NCI-H2196 (cell line): Measurements from ENCODE around the gene RRAGB.
"Not testable (repeated sequence)": the region's sequence is repeated elsewhere in the genome, so short reads cannot be mapped to it uniquely, and the experiment has no call there.

ENCODE experiments used
- DNase-seq: peaks from one replicate; lab custom pipeline; 2025; ENCODE audit not compliant: unreplicated experiment; lab: John Stamatoyannopoulos, UW

The RRAGB gene

DNA sequence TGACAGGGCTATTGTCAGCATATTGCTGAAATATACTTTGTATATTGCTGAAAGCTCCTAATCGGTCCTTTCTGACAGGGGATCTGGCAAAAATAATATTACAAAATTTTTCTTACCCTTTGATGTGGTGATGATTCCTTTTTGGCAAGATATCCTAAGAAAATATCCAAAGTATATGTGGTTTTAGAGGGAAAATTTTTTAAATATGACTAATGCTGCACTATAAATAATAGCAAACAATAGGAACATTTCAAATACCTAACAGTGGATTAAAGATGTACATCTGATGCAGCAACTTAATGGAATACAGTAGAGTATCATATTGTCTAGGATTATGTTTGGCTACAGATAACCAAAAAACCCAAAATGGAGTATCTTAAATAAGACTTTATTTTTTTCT, 49.6 kb downstream of the RRAGB start:
- no peak for DNase-seq

DNA sequence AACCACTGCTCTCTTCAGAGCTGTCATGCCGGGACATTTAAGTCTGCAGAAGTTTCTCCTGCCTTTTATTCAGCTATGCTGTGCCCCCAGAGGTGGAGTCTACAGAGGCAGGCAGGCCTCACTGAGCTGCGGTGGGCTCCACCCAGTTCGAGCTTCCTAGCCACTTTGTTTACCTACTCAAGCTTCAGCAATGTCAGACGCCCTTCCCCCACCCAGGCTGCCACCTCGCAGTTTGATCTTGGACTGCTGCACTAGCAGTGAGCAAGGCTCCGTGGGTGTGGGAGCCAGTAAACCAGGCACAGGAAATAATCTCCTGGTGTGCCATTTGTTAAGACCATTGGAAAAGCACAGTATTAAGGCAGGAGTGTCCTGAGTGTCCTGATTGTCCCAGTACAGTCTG, 56.9 kb downstream of the RRAGB start:
- DNase-seq, result not testable (repeated sequence)

DNA sequence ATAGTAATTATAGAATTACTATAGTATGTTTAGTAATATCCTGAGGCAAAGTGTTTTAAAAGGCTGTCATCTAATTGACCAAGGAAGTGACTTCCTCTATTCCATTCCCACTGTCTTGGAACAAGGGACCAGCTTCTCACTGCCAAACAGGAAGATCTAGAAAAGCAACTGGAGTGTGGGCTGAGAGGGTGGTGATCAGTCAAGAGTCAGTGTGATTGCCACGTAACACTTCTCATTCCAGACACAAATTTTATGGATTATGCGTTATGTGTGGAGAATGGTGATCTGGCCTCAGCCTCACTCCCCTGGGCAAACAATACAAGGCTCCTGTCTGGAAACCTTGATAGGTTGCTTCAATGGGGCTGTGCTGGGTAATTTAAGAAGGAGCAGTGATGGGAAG, 60.0 kb downstream of the RRAGB start:
- no peak for DNase-seq

DNA sequence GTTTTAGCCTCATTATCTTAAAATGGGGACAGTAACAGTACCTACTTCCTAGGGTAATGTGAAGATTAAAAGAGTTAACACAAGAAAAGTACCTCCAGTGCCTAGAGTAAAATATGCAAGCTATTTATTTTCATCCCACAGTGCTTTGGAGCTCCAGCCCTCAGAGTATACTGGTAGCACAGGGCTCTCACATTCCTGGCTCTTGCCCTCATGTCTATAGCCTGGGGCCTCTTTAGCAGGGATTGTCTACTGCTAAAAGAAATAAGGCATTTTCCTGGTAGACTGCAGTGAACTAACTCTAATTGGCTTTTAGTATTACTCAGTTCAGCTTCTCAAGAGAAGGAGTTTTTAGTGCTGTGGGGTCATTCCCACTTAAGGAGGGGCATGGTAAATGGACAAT, 60.8 kb downstream of the RRAGB start:
- DNase-seq, result no peak

DNA sequence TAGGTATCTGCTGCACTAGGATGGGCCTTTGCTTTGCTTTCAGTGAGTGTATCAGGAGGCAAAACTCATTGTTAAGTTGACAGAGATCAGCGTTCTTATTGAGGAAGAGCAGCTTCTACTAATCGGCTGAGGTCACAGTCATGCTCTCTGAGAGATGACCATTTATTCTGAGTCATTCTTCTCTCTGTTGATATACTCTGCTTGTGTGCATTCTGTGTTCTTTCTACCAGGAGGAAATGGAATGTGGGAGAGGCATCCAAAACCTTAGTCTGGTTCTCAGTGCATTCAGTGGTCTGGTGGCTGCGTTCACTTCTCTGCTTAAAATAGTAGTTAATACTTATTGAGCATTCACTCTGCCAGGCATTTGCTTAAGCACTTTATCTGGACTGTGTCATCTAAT, 66.2 kb downstream of the RRAGB start:
- DNase-seq, result no peak

GRCh38 chrX:55787063-55787462, 69.5 kb downstream of the RRAGB start:
- no peak for DNase-seq

- no peak for DNase-seq
Measured at GRCh38 chrX:55787727-55788126, 70.2 kb downstream of the RRAGB start.

GRCh38 chrX:55794405-55794804, 76.9 kb downstream of the RRAGB start:
- no peak for DNase-seq

GRCh38 chrX:55796496-55796895, 78.9 kb downstream of the RRAGB start:
- no peak for DNase-seq

GRCh38 chrX:55801811-55802210, 84.3 kb downstream of the RRAGB start:
- no peak for DNase-seq
